GM19043 (cell line): ENCODE measurements around the gene PAPPA.

Experiments used
- ATAC-seq: cut with Tn5 transposase; IDR thresholded peaks from one replicate; pipeline ENCODE4 v1.9.1; 2021; ENCODE audit warnings: low read depth; ENCODE audit not compliant: unreplicated experiment

Gene PAPPA

DNA sequence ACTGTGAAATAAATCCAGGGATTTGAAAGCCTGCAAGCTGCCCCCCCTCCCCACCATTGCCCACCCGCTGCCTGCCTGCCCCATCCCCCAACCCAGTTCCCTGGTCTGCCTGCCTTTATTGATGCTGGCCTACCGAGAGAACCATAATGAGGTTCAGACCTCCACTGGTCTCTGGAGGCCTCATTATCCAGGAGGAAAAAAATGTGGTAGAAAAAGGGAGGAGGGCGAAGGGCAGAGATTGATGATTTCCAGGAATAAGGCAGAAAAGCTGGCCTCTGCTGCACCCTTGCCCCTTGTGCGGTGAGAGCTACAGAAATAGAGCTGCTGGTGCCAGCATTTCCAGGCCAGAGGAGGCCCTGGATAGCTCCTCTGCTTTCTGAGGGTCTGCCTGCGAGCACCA, 216.1 kb downstream of the PAPPA start:
- ATAC-seq, result no peak

DNA sequence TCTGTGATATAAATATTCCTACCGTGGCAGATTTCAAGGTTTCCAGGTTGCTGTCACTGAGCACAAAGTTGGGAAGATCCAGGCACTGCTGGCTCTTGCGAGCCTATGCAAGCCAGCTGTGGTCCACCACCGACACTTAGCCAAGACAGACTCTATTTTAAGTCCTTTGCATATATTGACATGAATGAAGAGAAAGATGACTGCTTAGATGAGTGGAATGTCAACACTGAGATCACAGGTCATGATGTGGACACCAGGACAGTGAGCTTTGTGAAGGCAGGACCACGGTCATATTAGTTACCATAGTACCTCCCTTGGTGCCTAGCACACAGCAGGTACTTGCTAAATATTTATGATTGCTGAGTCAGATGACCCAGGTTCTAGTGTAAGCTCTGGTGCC, 217.0 kb downstream of the PAPPA start:
- ATAC-seq, result no peak

DNA sequence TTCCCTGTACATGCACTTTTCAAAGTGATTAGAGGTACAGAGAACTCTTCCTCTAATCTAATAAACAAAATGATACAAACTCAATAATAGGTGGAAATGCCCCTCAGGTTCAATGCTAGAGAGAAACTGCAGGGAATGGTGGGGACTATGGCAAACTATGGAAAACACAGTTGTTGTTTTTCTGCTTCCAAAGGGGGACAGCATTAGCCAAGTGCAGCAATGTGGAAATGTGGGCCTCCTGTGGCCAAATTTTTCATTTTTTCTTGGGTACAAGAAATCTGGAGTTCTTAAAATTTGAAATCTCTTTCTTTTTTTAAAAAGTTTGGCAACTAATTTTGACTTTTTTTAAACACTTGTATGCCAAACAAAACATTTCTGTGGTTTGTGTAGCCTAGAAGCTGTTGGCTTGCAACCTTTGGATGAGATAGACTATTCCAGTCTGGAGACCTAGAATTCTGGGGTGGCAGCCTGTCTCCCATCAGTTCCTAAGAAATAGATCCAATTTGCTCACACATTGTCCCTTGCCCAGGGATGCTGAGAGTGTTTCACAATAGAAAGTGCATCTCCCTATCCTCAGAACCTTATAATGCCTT, 218.6 kb downstream of the PAPPA start:
- no peak for ATAC-seq

DNA sequence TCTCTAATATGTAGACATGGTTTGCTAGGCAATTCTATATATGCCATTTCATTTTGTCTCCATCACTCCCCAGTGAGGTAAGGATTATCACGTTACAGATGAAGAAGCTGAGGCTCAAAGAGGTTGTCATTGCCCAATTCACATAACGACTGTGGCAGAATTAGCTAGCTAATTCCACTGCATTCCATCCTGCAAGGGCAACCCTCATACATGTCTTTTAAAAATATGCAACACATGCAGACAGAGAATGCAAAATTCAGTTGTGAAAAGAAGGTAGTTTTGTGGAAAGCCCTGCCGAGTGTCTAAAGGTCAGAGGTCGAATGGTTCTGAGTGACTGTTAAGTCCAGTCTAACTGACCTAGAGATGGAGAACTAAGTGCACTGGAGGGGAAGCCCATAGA, 219.2 kb downstream of the PAPPA start:
- ATAC-seq, result no peak

DNA sequence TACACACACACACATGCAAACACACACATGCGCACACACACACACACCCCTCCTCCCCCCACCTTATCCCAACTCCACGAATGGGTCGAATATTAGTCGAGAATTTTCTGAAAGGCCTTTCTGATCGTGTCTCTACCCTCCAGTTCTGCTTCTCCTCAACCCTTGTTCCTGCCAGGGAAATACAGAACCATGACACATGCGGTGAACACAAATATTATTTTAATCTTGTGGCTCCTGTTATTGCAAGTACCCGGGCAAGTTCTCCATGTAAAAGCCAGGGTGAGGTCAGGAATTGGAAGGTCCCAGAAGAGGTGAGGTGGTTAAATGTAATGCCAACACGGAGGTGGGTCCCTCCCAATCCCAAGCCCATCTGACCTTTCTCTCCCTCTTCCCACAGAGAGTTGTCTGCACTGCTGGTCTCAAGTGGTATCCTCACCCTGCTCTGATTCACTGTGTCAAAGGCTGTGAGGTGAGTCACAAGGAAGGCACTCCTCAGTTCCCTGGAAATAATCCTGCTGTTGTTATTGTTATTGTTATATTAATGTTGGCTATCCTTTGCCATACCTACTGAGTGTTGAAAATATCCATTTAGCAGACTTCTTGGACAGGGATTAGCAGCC, 223.7 kb downstream of the PAPPA start:
- ATAC-seq, result no peak

DNA sequence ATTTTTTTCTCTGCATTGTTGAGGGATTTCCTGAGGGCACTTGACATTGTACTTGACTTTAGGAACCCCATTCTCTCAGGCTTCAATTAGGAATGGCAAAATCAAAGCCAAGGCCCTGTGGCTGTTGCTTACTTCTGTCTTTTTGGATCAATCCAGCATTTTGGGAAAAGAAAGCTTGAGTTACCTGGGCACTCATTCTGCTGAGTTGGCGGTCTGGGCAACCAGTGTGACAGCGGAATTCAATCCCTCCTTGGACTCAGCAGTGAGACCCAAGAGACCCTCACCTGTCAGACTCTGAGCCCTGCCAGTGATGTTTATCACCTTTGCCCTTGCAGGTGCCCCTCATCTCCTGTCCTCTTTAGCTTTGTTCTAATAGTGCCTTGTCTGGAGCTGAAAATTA, 225.3 kb downstream of the PAPPA start:
- ATAC-seq, result no peak

DNA sequence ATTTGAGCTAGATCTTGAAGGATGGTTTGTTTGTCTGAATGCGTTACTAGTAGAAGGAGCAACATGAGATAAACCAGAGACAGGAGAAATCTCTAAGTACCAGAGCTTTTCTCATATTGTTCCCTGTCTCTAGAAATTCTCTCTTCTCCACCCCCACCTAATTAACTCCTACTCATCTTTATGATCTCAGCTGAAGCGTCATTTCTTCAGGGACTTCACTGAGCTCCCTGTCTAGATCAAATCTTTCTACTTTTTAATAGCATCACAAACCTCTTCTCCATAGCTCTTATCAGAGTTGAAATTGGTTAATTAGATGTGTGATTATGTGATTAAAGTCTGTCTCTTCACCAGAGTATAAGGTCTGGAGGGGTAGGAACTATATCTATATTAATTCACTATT, 226.2 kb downstream of the PAPPA start:
- ATAC-seq, result no peak

DNA sequence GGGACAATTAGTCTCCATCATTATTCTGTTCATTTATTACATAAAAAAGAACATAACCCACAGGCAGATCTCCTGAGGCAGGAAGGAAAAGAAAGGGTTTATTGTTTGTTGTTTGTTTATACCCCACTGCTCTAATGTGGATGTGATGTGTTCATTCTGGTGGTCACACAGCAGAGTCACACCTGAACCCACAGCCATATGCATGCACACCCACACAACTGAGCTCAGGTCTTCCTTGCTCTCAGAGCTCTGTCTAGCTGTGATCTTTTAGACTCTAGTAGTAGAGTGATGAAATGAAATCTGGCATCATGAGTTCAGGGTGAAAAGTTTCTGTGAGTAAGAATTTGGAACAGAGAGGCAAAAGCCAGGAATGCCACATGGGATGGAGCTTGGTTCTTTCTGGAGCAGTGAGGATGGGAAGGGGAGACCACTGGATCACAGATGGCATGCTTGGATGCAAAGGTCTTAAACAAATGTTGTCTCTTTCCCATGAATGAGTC, 227.0 kb downstream of the PAPPA start:
- no peak for ATAC-seq

DNA sequence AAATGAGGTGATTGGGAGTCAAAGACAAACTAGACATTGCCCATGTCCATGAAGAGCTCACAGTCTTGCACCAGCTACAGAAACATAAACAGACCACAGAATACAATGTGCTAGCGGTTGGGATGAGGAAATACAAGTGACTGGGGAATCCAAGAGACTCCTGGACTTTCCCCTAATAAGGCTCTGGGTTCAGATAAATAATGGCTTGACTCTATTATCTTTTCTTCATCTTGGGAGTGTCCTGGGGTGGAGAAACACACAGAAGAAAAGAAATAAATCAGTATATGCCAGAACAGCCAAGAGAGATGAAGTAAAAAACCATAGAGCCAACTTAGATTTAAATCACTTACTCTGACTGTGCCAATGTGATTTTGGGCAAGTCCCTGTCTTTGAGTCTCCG, 227.8 kb downstream of the PAPPA start:
- no peak for ATAC-seq

DNA sequence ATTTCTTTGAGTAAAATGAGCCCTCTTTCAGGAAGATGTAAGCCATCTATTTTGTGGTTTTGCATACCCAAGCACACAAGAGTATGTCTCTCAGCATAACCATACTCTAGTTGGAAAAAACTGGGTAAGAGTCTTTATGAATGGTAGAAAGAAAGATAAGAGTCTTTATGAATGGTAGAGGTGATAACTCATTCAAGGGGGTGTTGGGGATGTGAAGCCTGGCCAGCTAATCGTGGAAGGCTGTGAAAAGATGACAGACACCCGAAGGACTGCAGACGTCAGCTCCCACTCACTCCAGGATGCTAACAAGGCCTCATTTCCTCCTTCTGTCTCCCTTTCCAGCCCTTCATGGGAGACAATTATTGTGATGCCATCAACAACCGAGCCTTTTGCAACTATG, 228.5 kb downstream of the PAPPA start:
- ATAC-seq, result no peak

DNA sequence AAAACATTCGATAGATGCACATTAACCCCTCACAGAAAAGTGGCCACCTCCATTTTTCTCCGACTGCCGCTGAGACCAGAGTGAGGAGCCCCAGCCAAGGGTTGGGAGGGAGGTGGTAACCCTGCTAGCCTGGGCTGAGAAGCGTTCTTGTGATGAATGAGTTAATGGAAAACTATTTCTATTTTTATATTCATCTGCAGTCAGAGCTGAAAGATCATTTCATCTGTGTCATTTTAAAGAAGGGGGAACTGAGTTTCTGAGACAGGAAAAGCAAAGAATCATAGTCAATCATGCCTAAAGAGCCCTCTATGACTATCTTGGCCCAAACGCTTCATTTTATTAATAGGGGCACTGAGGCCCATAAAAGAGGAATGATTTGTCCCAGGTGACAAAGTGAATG, 229.5 kb downstream of the PAPPA start:
- no peak for ATAC-seq

DNA sequence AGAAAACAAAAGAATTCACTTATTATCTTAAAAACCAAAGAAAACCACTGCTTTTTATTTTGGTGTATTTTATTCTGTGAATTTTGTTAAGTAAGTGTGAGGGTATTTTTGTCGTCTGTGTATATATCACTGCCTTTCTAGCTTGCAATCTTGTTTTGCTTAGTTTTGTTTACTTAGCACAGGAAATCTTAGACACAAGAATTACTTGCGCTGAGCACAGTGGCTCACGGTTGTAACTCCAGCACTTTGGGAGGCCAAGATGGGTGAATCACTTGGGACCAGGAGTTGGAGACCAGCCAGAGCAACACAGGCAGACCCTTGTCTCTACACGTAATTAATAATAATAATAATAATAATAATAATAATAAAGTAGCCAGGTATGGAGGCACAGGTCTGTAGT, 230.3 kb downstream of the PAPPA start:
- no peak for ATAC-seq

DNA sequence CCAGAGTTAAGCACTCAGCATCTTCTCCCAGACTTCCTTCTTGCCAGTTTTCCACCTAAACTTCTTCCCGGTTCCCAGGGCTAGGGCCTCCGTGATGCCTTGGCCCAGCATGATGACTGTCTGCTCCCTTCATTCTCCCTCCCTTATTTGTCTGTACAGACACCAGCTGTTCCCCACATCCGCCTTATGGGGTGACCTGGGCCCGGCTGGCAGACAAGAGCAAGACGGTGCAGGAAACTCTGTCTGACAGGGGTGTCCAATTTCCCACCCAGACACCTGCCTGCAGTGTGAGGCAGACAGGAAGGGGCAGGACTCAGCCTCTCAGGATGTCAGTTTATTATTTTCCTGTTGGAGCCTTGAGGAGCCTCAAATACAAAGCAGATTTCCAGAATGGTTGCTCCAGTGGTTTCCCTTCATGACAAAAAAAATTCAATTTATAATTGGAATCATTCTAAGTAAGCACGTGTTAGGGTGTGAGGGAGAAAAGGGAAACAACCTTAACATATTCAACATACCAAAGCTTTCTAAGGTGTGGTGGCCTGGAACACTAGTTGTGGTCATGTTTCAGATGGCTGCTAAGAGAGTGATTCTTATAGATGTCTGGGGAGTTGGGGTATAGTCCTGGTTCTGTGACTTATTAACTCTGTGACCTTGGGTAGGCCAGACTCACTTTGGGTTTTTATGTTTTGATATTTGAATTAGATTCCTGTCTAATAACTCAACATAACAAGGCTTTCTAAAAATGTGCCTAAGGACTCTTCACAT, 234.5 kb downstream of the PAPPA start:
- ATAC-seq, result peak; percentile 60

DNA sequence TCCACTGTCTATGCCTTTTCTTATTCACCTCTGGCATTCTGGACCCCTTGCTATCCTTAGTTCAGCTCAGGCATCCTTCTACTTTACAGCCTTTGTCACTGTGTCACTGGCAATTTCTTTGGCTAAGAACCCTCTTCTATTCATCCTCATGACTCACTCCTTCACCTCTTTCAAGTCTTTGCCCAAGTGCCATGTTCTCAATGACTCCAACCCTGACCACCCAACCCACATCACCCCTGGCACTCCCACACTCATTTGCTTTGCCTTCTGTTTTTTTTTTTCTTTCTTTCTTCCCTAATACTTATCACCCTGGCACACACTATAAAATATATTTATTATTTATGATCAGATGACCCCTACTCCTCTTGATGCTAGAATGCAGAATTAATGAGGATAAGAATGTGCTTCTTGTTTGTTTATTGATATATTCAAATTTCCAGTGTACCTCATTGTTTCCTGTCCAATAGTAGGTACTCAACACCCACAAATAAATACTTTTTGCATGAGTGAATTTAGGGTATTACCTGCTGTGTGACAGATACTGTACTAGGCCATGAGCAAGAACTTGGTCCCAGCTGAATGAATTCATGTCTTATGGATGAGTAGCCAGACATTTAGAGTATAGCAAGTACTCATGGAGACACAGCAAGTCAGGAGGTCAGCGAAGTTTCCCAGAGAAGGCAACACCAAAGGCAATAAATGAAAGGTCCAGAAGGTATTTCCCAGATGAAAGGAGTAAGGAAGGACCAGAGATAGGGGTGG, 236.1 kb downstream of the PAPPA start:
- ATAC-seq, result no peak

DNA sequence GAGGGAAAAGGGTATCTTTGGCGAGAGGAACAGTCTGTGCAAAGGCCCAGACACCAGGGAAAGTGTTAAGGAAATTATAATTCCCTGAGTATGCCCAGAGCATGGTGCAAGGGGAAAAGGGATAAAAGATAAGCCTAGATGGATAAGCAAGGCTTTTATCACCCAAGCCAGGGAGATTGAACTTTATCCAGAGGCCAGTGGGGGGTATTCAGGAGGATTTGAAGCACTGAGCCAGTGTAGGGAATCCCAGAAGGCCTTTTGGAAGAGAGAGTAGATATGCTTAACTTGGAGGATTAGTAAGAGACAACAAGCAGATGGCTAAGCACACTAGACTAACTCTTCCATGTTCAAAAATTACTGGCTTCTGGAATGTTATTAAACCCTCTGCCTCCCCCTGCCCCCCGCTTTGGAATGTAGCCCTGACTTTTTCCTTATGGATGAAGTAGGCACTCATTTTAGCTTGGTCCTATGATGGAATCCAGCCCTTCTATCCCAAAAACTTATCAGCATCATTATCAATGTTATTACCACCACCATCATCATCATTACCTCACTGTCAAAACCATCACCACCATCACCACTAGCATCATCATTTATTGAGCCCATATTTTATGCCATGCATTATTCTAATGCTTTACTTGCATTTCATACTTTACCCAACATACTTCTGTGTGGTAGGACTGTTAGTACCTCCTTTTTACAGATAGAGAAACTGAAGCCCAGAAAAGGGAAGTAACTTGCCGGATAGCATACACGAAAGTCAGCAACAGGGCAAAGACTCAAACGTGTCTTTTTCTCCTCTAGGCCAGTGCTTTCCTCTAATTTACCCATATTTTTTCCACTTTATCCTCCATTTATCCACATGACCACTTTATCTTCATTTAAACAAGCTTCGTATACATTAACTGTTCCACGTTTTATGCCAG, 237.0 kb downstream of the PAPPA start:
- peak; percentile 75 for ATAC-seq

DNA sequence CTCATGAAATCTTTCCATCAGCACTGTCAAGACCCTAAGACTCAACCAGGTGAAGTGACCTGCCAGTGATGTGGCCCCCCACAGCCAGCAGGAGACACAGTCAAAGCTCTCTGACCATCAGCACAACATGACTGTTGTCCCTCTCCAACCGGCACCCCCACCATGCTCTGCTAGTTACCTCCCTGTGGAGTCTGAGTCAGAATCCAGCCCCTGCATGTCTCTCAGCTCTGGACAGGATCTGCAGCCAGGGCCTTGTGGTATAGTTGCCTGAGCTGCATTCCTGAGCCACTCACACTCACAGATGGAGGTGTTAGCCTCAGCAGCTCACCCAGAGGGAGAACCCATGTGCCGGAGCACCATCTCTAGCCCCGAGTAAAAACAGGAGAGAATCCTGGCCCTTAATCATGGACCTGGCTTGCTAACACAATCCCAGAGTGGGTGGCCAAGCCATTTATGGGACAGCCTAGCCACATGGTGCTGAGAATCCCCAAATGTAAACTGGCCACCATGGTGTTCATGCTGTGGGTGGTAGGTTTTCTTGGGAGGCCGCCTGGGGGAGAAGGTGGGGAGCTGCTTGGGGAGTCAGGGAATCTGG, 237.8 kb downstream of the PAPPA start:
- ATAC-seq, result no peak

DNA sequence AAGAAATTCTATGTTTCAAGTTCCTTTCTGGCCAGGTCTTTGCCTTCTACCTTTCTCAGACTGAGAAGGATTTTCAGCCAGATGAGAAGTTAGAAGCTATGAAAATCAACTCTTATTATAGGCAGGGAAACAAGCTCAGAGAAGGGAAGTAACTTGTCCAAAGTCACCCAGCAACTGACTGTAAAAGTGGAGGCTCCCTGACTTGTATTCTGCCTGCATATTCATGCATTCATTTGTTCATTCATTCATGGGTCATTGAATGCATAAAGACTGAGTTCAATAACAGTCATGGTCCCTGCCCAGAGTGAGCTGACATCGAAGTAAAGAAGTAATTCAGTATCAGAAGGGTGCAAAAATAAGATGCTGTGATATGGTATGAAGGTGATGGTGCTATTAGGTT, 239.6 kb downstream of the PAPPA start:
- ATAC-seq, result no peak

DNA sequence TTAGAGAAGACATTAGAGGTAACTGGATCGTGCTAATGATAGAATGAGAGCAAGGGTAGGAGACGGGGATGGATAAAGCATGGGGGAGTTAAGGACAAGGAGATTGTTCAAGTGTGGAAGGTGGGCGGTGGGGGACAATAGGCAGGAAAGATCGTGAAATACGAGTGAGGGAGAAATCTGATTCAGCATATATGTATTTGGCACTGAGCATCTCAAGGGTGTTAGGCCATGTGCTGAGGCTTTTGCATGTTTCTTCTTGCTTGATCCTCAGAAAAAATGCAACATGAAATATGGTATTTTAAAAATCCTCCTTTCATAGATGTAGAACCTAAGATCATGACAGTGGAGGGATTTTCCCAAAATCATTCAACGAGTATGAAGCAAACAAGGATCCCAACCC, 240.5 kb downstream of the PAPPA start:
- no peak for ATAC-seq

DNA sequence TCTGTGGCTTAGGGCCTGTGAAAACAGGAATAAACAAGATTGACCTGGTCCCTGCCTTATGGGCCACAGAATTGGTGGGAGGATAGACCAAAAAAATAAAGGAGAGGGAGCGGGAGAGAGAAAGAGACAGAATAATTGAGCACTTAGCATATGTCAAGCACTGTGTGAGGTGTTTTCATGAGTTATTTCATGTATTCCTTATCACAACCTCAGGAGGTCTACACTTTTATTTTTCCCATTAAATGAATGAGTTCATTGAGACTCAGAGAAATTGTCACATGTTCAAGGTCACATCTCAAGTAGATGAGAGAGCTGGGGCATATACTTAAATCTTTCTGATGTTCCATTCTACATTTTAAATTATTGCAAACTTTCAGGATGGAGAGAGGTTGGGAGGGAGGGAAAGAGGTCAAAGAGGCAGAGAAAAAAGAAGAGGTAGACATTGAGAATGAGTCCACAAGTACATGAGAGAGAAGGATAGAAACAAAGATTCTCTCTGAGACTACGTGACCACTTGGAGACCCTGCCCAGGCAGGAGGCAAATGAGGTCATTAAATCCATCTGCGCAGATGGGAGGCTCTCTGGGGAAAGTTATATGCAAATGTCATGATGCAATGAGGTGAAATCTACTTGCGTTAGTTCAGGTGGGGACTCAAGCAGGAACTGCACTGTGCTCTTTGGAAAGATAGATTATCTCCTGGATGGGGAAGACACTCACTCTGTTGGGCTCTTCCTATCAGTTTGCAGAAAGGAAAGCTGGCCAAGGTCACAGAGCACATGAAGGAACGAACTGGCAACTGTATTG, 241.5 kb downstream of the PAPPA start:
- ATAC-seq, result no peak
